HEK293 (cell line): ENCODE data around the gene SPATA25.
A peak's percentile ranks its signal among the peaks of the same experiment; 100 is the strongest.

Experiments used
- FEZF1 ChIP-seq: fragments of 450-650 bp; formaldehyde crosslinking; IDR thresholded peaks from 2 replicates; pipeline ENCODE4 v1.5.1; 2016; ENCODE audit warnings: missing biosample characterization, missing genetic modification characterization
- GFI1B ChIP-seq: fragments of 450-650 bp; formaldehyde crosslinking; IDR thresholded peaks from 2 replicates; pipeline ENCODE4 v1.5.1; 2016; ENCODE audit warnings: missing biosample characterization, missing genetic modification characterization
- GLIS2 ChIP-seq: fragments of 450-650 bp; formaldehyde crosslinking; IDR thresholded peaks from 2 replicates; pipeline ENCODE4 v1.5.1; 2016; ENCODE audit warnings: missing biosample characterization, missing genetic modification characterization
- PRDM2 ChIP-seq: fragments of 450-650 bp; formaldehyde crosslinking; IDR thresholded peaks from 2 replicates; pipeline ENCODE4 v1.5.1; 2016; ENCODE audit warnings: missing biosample characterization, missing genetic modification characterization, borderline replicate concordance
- PRDM4 ChIP-seq: fragments of 450-650 bp; formaldehyde crosslinking; IDR thresholded peaks from 2 replicates; pipeline ENCODE4 v1.5.1; 2017; ENCODE audit warnings: missing biosample characterization, missing genetic modification characterization
- ZNF112 ChIP-seq: fragments of 450-650 bp; formaldehyde crosslinking; IDR thresholded peaks from 2 replicates; pipeline ENCODE4 v1.5.0; 2017; ENCODE audit warnings: missing biosample characterization, missing genetic modification characterization
- ZNF214 ChIP-seq: fragments of 450-650 bp; formaldehyde crosslinking; IDR thresholded peaks from 2 replicates; pipeline ENCODE4 v1.5.1; 2017; ENCODE audit warnings: missing biosample characterization, mild to moderate bottlenecking, missing genetic modification characterization, borderline replicate concordance
- ZNF223 ChIP-seq: fragments of 450-650 bp; formaldehyde crosslinking; IDR thresholded peaks from 2 replicates; pipeline ENCODE4 v1.5.1; 2016; ENCODE audit warnings: missing biosample characterization, missing genetic modification characterization
- ZNF24 ChIP-seq: fragments of 450-650 bp; formaldehyde crosslinking; IDR thresholded peaks from 2 replicates; pipeline ENCODE4 v1.5.1; 2016; ENCODE audit warnings: missing biosample characterization, missing genetic modification characterization
- ZNF366 ChIP-seq: fragments of 450-650 bp; formaldehyde crosslinking; conservative IDR thresholded peaks from 2 replicates; pipeline ENCODE4 v1.5.1; 2016; ENCODE audit warnings: missing biosample characterization, missing genetic modification characterization
- ZNF433 ChIP-seq: fragments of 450-650 bp; formaldehyde crosslinking; IDR thresholded peaks from 2 replicates; pipeline ENCODE4 v1.5.1; 2016; ENCODE audit warnings: missing biosample characterization, missing genetic modification characterization, low read depth
- ZNF658 ChIP-seq: fragments of 450-650 bp; formaldehyde crosslinking; IDR thresholded peaks from 2 replicates; pipeline ENCODE4; 2016; ENCODE audit warnings: missing biosample characterization, missing genetic modification characterization
- ZNF747 ChIP-seq: fragments of 450-650 bp; formaldehyde crosslinking; IDR thresholded peaks from 2 replicates; pipeline ENCODE4 v1.5.1; 2016; ENCODE audit warnings: missing biosample characterization, missing genetic modification characterization
- ZNF777 ChIP-seq: fragments of 450-650 bp; formaldehyde crosslinking; IDR thresholded peaks from 2 replicates; pipeline ENCODE4 v1.5.1; 2017; ENCODE audit warnings: missing biosample characterization, missing genetic modification characterization, borderline replicate concordance
- ZNF830 ChIP-seq: fragments of 450-650 bp; IDR thresholded peaks from 2 replicates; pipeline ENCODE4 v1.5.0; 2018; ENCODE audit warnings: missing biosample characterization, missing genetic modification characterization, low read depth, mild to moderate bottlenecking, moderate library complexity
- ZSCAN30 ChIP-seq: fragments of 450-650 bp; IDR thresholded peaks from 2 replicates; pipeline ENCODE4 v1.5.1; 2018; ENCODE audit warnings: missing biosample characterization, mild to moderate bottlenecking, missing genetic modification characterization, moderate library complexity
- TF ChIP-seq, protein P1 (sequence below): fragments of 450-650 bp; formaldehyde crosslinking; IDR thresholded peaks from 2 replicates; pipeline ENCODE4 v1.5.1; 2016; ENCODE audit warnings: missing biosample characterization, missing genetic modification characterization
- TF ChIP-seq, protein P2 (sequence below): fragments of 450-650 bp; formaldehyde crosslinking; IDR thresholded peaks from 2 replicates; pipeline ENCODE4 v1.5.1; 2016; ENCODE audit warnings: missing biosample characterization, missing genetic modification characterization
- TF ChIP-seq, protein P3 (sequence below): fragments of 450-650 bp; formaldehyde crosslinking; IDR thresholded peaks from 2 replicates; pipeline ENCODE4 v1.5.1; 2016; ENCODE audit warnings: missing biosample characterization, missing genetic modification characterization
- TF ChIP-seq, protein P4 (sequence below): fragments of 450-650 bp; IDR thresholded peaks from 2 replicates; pipeline ENCODE4 v1.5.1; 2018; ENCODE audit warnings: missing biosample characterization, mild to moderate bottlenecking, missing genetic modification characterization
- TF ChIP-seq, protein P5 (sequence below): fragments of 450-650 bp; formaldehyde crosslinking; IDR thresholded peaks from 2 replicates; pipeline ENCODE4 v1.5.1; 2016; ENCODE audit warnings: missing biosample characterization, missing genetic modification characterization

SPATA25 gene

GRCh38 chr20:45934586-45935415 lies 47.4 kb upstream of the SPATA25 start, which contains the start of gene PCIF1 (continued):
- TF ChIP-seq, protein P1, sequence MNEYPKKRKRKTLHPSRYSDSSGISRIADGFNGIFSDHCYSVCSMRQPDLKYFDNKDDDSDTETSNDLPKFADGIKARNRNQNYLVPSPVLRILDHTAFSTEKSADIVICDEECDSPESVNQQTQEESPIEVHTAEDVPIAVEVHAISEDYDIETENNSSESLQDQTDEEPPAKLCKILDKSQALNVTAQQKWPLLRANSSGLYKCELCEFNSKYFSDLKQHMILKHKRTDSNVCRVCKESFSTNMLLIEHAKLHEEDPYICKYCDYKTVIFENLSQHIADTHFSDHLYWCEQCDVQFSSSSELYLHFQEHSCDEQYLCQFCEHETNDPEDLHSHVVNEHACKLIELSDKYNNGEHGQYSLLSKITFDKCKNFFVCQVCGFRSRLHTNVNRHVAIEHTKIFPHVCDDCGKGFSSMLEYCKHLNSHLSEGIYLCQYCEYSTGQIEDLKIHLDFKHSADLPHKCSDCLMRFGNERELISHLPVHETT, result peak; percentile 88
- no peak for TF ChIP-seq ZNF777 (tag by site-specific recombination)
- TF ChIP-seq, protein P2, sequence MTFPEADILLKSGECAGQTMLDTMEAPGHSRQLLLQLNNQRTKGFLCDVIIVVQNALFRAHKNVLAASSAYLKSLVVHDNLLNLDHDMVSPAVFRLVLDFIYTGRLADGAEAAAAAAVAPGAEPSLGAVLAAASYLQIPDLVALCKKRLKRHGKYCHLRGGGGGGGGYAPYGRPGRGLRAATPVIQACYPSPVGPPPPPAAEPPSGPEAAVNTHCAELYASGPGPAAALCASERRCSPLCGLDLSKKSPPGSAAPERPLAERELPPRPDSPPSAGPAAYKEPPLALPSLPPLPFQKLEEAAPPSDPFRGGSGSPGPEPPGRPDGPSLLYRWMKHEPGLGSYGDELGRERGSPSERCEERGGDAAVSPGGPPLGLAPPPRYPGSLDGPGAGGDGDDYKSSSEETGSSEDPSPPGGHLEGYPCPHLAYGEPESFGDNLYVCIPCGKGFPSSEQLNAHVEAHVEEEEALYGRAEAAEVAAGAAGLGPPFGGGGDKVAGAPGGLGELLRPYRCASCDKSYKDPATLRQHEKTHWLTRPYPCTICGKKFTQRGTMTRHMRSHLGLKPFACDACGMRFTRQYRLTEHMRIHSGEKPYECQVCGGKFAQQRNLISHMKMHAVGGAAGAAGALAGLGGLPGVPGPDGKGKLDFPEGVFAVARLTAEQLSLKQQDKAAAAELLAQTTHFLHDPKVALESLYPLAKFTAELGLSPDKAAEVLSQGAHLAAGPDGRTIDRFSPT (tag by site-specific recombination), result peak; percentile 44; the same call in 1 of the 2 replicates
- TF ChIP-seq FEZF1 (tag by site-specific recombination), result no peak
- TF ChIP-seq ZNF433, result no peak
- TF ChIP-seq PRDM2 (tag by site-specific recombination), result no peak
- no peak for TF ChIP-seq GFI1B
- TF ChIP-seq, protein P3, sequence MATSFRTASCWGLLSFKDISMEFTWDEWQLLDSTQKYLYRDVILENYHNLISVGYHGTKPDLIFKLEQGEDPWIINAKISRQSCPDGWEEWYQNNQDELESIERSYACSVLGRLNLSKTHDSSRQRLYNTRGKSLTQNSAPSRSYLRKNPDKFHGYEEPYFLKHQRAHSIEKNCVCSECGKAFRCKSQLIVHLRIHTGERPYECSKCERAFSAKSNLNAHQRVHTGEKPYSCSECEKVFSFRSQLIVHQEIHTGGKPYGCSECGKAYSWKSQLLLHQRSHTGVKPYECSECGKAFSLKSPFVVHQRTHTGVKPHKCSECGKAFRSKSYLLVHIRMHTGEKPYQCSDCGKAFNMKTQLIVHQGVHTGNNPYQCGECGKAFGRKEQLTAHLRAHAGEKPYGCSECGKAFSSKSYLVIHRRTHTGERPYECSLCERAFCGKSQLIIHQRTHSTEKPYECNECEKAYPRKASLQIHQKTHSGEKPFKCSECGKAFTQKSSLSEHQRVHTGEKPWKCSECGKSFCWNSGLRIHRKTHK, result no peak
- no peak for TF ChIP-seq ZNF223
- no peak for TF ChIP-seq ZNF366 (tag by site-specific recombination)
- TF ChIP-seq, protein P4, sequence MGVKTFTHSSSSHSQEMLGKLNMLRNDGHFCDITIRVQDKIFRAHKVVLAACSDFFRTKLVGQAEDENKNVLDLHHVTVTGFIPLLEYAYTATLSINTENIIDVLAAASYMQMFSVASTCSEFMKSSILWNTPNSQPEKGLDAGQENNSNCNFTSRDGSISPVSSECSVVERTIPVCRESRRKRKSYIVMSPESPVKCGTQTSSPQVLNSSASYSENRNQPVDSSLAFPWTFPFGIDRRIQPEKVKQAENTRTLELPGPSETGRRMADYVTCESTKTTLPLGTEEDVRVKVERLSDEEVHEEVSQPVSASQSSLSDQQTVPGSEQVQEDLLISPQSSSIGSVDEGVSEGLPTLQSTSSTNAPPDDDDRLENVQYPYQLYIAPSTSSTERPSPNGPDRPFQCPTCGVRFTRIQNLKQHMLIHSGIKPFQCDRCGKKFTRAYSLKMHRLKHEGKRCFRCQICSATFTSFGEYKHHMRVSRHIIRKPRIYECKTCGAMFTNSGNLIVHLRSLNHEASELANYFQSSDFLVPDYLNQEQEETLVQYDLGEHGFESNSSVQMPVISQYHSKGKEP (tag by site-specific recombination), result no peak
- no peak for TF ChIP-seq ZNF214 (tag by site-specific recombination)
- TF ChIP-seq PRDM4 (tag by site-specific recombination), result peak; percentile 65; the same call in 1 of the 2 replicates
- TF ChIP-seq ZNF830 (tag by site-specific recombination), result no peak
- TF ChIP-seq ZSCAN30 (tag by site-specific recombination), result peak; percentile 85
- TF ChIP-seq ZNF747 (tag by site-specific recombination), result no peak
- TF ChIP-seq ZNF112 (tag by site-specific recombination), result no peak
- no peak for TF ChIP-seq ZNF658 (tag by site-specific recombination)
- TF ChIP-seq, protein P5, sequence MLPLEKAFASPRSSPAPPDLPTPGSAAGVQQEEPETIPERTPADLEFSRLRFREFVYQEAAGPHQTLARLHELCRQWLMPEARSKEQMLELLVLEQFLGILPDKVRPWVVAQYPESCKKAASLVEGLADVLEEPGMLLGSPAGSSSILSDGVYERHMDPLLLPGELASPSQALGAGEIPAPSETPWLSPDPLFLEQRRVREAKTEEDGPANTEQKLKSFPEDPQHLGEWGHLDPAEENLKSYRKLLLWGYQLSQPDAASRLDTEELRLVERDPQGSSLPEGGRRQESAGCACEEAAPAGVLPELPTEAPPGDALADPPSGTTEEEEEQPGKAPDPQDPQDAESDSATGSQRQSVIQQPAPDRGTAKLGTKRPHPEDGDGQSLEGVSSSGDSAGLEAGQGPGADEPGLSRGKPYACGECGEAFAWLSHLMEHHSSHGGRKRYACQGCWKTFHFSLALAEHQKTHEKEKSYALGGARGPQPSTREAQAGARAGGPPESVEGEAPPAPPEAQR (tag by site-specific recombination), result no peak
- TF ChIP-seq GLIS2 (tag by site-specific recombination), result peak; percentile 88
- 0 out of 2 replicates have a peak, but pooled peaks have one; percentile 32 for TF ChIP-seq ZNF24 (tag by site-specific recombination)
